ENCODE data around the gene FGF5.
"Not testable (repeated sequence)": the region's sequence is repeated elsewhere in the genome, so short reads cannot be mapped to it uniquely, and the experiment has no call there.

The FGF5 gene

GRCh38 chr4:80266253-80266901 is at the start of gene FGF5:
Gene FGF5, plus strand, starts transcription at chr4:80266664. Its CDS starts 161 bp downstream, at chr4:80266825.
- no peak for DNase-seq

GRCh38 chr4:80219301-80220025 is 47.0 kb upstream of the FGF5 start:
- no peak for DNase-seq

GRCh38 chr4:80220711-80221110 is 45.8 kb upstream of the FGF5 start:
- no peak for DNase-seq

GRCh38 chr4:80221161-80221560 is 45.3 kb upstream of the FGF5 start:
- no peak for DNase-seq

GRCh38 chr4:80225595-80225994 is 40.9 kb upstream of the FGF5 start:
- no peak for DNase-seq

GRCh38 chr4:80226094-80226493 is 40.4 kb upstream of the FGF5 start:
- DNase-seq: no peak

GRCh38 chr4:80228460-80228859 is 38.0 kb upstream of the FGF5 start:
- no peak for DNase-seq

- no peak for DNase-seq
Measured at GRCh38 chr4:80229128-80229527, 37.3 kb upstream of the FGF5 start.

GRCh38 chr4:80229590-80229989 is 36.9 kb upstream of the FGF5 start:
- DNase-seq: no peak

GRCh38 chr4:80231180-80231579 is 35.3 kb upstream of the FGF5 start:
- DNase-seq: no peak

- DNase-seq: no peak
Measured at GRCh38 chr4:80232707-80233370, 33.6 kb upstream of the FGF5 start.

- no peak for DNase-seq
Measured at GRCh38 chr4:80233390-80233789, 33.1 kb upstream of the FGF5 start.

GRCh38 chr4:80235451-80235850 is 31.0 kb upstream of the FGF5 start:
- DNase-seq: no peak

- DNase-seq: no peak
Measured at GRCh38 chr4:80237992-80238391, 28.5 kb upstream of the FGF5 start.

GRCh38 chr4:80239480-80240150 is 26.8 kb upstream of the FGF5 start:
- no peak for DNase-seq

- DNase-seq: no peak
Measured at GRCh38 chr4:80240976-80241375, 25.5 kb upstream of the FGF5 start.

- no peak for DNase-seq
Measured at GRCh38 chr4:80243274-80244018, 23.0 kb upstream of the FGF5 start.

GRCh38 chr4:80247484-80247883 is 19.0 kb upstream of the FGF5 start:
- DNase-seq: not testable (repeated sequence)

- no peak for DNase-seq
Measured at GRCh38 chr4:80249144-80249543, 17.3 kb upstream of the FGF5 start.

GRCh38 chr4:80252427-80252826 is 14.0 kb upstream of the FGF5 start:
- DNase-seq: no peak

GRCh38 chr4:80252953-80253352 is 13.5 kb upstream of the FGF5 start:
- DNase-seq: no peak

- DNase-seq: no peak
Measured at GRCh38 chr4:80253510-80253909, 13.0 kb upstream of the FGF5 start.

GRCh38 chr4:80254114-80254513 is 12.3 kb upstream of the FGF5 start:
- no peak for DNase-seq

Data from activated T-cell treated with anti-CD3 and anti-CD28 coated beads, Interleukin-2, amount 50 U/mL, for 1 hour (primary cell).